GM18499 (cell line): ENCODE data around the gene HOXC4.

ENCODE experiments used
- ATAC-seq: cut with Tn5 transposase; IDR thresholded peaks from one replicate; pipeline ENCODE4 v1.9.1; 2021; ENCODE audit warnings: moderate number of reproducible peaks; ENCODE audit not compliant: insufficient read depth, unreplicated experiment

The HOXC4 gene

DNA sequence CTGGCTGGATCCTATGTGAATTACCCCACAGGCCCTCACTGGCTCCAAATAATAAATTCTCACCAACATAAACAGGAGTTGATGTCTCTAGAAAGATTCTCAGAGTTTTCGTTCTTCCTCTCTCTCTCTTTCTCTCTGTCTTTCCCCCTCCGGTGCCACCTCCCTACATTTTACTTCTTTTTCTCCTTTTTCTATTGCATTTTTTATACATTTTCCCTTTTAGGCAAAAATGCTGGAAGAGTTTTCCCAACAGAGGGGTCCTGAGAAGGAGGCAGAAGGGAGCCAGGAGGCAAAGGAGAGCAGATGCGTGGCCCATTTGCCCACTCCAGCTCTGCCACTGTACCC is 26.2 kb upstream of the HOXC4 start:
- no peak for ATAC-seq

DNA sequence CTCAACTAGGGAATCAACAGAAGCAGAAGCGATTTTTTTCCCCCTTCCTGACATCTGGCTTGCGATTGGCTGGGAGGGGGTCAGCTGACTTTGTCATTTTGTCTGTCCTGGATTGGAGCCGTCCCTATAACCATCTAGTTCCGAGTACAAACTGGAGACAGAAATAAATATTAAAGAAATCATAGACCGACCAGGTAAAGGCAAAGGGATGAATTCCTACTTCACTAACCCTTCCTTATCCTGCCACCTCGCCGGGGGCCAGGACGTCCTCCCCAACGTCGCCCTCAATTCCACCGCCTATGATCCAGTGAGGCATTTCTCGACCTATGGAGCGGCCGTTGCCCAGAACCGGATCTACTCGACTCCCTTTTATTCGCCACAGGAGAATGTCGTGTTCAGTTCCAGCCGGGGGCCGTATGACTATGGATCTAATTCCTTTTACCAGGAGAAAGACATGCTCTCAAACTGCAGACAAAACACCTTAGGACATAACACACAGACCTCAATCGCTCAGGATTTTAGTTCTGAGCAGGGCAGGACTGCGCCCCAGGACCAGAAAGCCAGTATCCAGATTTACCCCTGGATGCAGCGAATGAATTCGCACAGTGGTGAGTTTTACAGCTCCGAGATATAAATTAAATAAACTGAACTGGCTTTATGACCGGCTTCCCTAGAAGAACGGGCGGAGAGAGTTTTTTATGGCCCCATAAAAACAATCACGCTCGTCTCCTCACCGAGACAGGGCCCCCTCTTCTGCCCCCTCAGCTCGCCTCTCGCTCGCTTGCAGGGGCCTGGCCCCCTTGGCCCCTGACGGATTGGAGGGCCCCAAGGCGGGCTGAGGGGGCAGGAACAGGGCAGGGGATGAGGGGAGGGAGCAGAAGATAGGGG is 25.1 kb upstream of the HOXC4 start, which contains the start of gene HOXC6:
Gene HOXC6, plus strand, starts transcription at position 127 of the 888 bp plus-strand sequence. Its CDS starts 82 bp downstream, at position 209.
- ATAC-seq = no peak

DNA sequence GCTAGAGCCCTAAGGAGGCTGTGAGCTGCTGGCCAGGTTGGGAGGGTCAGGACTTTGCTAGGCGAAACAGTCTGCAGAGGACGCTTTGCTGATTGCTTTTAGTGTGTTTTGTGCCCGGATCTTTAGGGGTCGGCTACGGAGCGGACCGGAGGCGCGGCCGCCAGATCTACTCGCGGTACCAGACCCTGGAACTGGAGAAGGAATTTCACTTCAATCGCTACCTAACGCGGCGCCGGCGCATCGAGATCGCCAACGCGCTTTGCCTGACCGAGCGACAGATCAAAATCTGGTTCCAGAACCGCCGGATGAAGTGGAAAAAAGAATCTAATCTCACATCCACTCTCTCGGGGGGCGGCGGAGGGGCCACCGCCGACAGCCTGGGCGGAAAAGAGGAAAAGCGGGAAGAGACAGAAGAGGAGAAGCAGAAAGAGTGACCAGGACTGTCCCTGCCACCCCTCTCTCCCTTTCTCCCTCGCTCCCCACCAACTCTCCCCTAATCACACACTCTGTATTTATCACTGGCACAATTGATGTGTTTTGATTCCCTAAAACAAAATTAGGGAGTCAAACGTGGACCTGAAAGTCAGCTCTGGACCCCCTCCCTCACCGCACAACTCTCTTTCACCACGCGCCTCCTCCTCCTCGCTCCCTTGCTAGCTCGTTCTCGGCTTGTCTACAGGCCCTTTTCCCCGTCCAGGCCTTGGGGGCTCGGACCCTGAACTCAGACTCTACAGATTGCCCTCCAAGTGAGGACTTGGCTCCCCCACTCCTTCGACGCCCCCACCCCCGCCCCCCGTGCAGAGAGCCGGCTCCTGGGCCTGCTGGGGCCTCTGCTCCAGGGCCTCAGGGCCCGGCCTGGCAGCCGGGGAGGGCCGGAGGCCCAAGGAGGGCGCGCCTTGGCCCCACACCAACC is 23.9 kb upstream of the HOXC4 start:
- no peak for ATAC-seq

DNA sequence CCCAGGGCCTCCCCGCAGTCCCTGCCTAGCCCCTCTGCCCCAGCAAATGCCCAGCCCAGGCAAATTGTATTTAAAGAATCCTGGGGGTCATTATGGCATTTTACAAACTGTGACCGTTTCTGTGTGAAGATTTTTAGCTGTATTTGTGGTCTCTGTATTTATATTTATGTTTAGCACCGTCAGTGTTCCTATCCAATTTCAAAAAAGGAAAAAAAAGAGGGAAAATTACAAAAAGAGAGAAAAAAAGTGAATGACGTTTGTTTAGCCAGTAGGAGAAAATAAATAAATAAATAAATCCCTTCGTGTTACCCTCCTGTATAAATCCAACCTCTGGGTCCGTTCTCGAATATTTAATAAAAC is 23.2 kb upstream of the HOXC4 start:
- no peak for ATAC-seq

DNA sequence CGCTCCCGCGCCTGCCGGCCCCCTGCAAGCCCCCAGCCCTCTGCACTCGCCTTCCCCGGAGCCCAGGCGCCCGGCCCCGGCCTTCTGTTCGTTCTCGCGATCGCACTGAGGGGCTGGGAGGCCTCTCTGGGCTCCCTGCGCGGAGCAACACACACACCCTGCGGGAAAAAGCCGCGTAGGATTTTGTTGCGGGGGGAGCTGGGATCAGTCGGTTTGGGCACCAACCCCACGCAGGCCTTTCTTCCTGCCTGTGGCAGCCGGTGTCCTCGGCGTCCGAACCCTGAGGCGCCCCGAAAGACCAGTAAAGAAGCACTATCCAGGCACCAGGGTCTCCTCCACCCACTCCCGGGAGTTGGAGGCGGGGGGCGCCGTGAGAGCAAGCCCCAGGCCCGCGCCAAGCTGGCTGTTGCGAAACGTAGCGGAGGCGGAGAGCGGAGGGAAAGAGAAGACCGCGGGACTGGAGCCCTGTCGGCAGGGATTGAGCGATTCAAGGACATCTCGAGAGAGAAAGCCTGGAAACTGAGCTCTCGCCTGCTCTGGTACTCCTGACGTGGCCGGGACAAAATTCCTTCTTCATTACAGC is 22.7 kb upstream of the HOXC4 start:
- no peak for ATAC-seq

DNA sequence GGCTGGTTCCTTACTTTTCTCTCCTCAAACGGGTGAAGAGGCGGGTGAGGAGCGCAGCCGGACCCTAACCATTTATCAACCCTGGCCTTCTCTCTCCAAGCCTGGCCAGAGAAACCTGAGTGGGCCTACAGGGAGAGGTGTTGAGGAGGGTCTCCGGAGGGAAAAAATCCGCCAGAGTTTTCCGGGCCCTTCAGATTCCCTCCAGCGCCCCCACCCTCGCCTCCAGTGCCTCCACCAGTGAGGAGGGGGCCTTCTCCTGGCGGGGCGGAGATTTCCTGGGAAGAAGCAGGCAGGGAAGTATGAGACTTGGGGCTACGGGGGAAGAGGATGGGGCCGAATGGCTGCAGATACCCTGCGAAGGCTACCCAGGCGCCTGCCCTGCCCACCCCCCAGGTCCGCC is 22.2 kb upstream of the HOXC4 start:
- ATAC-seq = no peak

DNA sequence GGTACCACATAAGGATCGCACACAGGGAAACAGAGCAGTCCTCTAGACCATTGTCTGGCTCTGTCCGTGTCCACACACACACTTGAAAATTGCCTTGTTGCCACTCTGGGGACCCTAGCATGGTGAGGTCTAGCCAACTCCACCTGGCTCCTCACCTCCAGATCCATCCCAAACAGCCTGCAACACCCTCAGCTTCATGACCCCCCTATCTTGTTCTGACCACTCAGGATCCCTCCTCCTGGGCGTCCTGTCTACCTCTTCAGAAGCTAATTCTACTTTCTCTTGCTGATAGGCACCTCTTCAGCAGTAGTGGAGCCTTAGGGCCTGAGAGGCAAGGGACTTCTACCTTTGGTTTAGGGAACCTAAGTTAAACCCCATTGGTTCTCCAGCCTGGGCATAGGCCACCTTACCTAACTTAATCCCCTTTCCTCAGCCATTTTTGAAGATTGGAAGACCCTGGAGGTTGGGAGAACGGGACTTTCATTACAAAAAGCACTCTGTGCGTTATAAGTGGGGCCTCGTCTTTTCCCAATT is 21.5 kb upstream of the HOXC4 start:
- ATAC-seq = no peak

DNA sequence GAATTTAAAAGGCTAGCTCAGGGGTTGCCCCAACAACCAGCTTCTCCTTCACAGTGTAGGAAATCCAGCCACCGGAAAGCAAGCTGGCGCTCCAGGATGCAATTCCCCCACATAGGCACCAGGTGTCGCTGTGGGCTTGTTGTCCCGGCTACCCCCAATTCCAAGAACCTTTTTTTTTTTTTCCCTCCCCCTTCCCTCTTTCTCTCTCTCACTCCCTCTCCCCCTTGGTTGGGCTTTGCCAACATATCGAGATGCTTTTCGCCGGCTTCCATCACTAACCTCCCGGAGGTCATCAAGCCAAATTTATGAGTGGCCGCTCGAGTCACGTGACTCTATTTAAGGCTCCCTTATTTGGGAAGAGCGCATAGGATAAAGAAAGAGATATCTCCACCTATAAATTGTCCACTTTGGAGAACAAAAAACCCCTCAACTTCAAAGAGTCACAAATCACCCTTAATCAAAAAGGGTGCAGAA is 21.0 kb upstream of the HOXC4 start, which contains the start of gene HOXC5:
Gene HOXC5, plus strand, starts transcription at position 424 of the 474 bp plus-strand sequence. CDS start 73 bp downstream, outside the sequence.
- ATAC-seq = no peak

DNA sequence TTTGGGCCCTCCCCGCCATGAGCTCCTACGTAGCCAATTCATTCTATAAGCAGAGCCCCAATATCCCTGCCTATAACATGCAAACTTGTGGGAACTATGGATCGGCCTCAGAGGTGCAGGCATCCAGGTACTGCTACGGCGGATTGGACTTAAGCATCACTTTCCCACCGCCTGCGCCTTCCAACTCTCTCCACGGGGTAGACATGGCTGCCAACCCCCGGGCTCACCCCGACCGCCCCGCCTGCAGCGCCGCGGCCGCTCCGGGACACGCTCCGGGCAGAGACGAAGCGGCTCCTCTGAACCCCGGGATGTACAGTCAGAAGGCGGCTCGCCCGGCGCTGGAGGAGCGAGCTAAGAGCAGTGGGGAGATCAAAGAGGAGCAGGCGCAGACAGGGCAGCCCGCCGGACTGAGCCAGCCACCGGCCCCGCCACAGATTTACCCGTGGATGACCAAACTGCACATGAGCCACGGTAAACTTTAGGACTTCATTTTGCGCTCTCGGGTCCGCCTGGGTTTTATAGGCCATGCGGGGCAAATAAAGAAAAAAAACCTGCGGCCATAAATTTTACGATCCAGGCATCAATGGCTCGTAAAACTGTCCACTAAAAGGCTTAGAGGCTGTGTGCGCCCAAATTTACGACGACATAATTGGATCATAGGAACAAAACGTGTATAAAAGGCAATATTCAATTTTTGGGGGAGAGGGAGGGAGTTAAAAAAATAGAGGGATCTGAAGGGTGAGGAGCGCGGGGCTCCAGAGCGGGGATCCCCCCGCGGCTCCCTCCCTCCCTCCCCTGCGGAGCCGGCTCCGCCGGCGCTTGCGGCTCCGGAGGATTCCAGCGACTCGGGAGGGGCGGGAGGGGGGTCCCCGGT is 20.3 kb upstream of the HOXC4 start:
- no peak for ATAC-seq

DNA sequence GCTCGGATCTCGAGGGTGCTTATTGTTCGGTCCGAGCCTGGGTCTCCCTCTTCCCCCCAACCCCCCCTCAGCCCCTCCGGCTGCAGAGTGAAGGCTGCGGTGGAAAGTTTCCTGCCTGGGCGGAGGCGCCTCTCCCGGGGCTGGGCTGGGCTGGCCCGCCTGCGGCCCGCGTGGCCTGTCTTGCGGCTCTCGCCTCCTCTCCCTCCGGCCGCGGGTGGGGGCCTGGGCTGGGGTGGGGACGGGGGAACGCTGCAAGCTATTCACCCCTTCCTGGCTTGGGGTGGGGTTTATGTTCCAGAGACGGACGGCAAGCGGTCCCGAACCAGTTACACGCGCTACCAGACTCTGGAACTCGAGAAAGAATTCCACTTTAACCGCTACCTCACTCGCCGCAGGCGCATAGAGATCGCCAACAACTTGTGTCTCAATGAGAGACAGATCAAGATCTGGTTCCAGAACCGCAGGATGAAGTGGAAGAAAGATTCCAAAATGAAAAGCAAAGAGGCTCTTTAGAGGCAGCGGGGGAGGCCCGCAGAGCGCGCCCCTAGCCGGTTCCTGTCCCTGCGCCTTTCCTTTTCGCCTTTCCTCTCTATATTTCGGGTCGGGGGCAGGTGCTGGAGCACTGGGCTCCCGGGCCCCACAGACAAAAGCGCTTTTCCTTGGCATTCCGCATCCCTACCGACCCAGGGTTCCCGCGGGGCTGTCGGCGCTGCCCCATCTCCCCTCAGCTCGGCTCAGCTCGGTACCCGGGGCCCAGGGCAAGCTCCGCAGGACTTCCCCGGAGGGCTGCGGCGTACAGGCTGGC is 19.5 kb upstream of the HOXC4 start:
- ATAC-seq = no peak

DNA sequence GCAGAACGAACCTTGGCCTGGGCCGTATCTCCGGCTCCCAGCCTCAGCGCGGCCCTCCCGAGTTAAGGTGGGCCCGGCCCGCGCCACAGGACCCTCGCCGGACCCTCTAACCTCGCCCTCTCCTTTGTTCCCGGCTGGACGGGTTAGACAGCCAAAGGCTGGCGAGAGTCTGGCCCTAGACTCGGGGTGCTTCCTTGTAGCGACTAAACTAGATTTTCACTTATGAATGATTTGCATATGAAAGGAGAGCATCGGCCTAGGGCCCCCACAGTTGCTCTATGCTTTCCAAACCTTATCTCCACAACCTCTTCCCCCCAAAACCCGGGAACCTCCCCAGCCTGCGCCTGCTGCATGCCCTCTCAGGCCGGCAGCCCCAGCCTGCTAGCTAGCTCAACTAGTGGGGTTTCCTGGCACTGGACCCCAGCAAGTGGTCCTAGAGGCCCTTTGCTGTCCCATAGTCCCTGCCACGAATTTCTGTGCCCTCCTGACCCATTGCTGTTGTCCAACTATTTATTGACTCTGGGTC is 18.8 kb upstream of the HOXC4 start:
- no peak for ATAC-seq

DNA sequence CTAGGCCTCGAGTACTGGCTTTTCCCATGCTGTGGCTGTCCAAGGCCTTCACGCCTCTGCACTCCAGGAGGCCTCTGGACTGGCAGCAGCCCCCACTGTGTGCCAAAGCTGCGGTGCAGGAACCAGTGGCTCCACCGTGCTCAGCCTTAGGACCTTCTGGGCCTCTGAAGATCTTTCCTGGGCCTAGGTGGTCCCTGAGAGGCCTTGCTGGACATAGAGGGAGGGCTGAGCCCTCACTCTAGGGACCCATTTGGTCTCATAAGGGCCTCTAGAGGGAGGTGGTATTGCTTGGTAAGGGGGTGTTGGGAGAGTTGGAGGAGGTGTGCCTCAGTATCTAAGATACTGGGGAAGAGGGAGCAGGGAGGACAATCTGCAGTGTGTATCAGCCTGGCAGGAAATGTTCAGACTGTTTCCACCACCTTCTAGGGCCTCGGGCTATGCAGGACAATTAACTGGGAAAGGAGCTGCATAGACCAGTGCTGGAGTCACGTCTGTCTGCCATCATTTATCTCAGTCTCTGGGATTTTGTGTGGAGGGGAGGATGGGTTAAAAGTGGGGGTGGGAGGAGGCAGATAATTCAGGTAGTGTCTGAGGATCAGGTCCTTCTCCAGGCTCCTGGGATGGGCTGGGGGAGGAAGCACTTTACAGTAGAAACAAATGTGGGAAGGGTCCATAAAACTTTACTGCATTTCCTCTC is 17.9 kb upstream of the HOXC4 start:
- no peak for ATAC-seq

DNA sequence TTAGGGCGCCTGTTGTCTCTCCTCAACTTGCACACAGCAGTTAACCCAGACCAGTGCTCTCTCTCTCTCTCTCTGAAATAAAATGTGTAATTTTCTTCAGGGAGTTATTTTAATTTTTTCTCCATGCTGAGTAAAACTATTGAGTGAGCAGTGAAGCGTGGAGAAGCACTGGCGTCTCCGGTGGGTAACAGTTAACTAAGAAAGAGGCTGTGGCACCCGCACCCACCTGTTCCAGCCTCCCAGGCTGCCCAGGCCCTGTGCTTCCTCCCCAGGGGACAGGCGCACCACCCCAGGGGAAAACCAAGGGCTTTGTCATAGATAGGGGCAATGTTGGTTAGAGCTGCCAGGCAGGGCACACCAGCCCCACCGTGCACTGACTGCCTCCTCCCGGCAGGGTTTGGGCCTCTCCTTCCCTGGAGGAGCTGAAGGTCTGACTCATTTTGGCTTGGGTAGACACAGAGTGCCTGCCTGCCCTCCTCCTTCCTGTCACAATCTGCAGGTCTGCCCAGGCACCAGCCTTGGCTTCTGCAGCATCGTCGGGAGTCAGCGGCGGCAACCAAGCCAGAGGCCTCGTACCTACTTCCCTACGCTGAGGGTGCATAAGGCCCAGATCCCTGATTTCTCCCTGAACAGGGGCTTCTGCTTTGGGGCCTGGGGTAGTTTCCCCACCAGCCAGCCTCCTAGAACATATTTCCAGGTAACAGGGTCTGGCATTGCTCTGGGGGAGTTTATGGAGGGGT is 16.8 kb upstream of the HOXC4 start:
- ATAC-seq = no peak

DNA sequence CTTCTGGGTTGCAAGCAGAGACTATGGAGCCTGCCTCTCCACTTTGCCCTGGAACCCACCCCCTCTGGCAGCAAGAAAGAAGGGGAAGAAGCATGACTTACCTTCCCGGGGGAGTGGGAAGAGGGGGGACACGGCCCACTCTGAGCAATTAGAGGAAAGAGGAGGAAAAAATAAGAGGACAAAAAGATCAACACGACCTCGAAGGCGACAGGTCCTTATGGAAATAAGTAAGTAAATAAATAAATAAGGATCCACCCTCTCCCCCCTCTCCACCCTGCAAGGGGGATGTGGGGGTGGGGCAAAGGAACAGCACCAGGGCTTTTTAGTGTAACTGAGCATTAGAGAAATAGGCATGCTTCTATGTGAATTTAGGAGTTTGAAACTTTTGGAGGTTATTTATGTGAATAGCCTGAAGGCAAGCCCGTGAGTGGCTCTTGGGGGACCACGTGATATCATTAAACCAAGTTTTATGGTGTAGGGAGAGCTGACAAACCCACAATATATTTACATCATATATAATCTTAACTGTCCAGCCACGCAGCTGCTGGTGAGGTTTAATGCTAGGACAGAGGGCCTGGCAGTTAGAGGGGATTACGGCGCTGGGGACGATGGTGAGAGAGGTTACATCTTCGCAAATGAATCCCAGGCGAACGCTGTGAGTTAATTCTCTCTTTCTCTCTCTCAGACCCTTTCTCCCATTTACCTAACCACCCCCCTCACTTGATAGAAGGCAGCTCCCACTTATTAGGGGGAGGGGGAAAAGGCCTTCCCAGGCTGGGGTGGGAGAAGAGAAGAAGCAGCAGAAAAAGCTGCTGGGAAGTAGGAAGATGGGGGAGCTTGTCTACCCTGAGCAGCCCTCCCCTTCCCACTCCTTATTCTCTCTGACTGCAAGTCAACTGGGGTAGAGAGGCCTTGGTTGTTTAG is 16.0 kb upstream of the HOXC4 start:
- no peak for ATAC-seq

DNA sequence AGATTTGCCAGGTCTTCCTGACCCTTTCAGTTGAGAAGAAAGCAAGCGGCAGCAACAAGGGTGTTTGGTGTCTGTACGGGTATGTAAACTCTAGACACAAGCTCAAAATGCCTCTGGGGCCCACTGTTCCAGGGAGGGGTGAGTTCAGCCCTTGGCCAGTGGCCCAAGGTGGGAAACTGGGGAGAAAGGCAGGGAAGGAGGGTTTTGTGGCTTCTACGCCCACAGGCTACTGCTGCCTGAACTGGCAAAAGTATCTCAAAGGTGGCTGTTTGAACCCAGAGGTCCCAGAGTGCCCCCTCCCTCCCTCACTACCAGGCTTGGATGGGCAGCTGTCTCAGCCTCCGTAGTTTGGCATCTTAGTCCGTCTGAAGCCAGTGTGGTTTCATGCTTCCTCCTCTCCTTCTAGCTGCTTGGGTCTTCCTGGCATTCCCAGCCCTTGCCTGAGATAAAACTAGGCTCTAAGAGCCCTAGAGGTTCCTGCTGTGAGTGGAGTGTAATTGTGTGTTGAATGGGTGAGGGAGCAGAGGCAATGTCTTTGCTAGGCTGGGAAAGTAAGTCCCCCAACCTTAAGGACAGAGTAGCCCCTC is 15.3 kb upstream of the HOXC4 start:
- no peak for ATAC-seq

DNA sequence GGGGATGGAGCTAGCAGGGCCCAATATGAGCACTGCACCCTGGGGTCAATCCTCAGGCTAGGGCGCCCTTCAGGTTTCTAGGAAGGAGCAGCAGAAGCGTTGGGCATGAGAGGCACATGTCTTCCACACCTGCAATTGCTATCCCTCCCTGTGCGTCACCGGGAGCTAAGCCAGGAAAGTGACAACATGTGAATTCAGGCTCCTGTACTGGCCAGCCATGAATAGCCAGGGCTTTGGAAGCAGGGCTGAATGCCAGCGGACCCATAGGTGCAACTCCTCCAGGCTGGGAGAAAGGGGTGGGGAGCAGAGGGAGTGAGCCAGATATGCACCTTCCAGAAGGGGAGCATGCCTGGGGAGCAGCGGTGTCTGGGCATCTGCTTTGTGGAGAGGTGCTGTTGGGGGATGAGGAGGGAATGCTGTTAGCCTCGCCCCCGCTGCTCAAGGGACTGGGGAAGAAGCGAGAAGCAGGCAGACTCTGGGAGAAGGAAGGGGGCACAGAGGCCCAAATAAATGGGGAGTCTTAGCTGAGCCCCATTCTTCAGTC is 14.7 kb upstream of the HOXC4 start:
- no peak for ATAC-seq
